HG03354 (cell line): ENCODE results near the gene CLASRP.

Source experiments
- ATAC-seq: cut with Tn5 transposase; IDR thresholded peaks from one replicate; pipeline ENCODE4 v1.9.1; 2021; ENCODE audit warnings: mild to moderate bottlenecking; ENCODE audit not compliant: unreplicated experiment, poor library complexity, severe bottlenecking

CLASRP gene

GRCh38 chr19:45118106-45118505, 79.3 kb downstream of the CLASRP start:
- peak; percentile 4 for ATAC-seq

- peak; percentile 67 for ATAC-seq
Measured at GRCh38 chr19:45118591-45119355, 79.9 kb downstream of the CLASRP start.

DNA sequence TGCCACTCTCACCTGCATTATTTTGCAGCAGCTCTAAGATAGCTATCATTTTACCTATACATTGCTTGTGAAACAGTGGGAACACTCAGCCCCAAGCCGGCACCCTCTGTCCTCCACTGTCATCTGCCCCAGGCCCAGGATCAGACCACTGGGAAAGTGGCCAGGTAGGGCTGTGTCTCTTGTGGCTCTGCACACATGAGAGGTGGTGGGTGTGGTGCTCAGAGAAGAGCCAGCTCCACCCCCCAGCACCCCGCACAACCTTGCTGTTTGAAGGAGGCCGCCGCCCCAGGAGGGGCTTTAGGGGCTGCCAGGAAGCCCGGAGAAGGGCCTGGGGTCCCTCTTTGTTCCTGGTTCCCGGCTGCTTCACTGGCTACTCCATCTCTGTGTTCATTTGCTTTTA, 80.7 kb downstream of the CLASRP start:
- no peak for ATAC-seq
